SKM-1 (cell line): ENCODE results near the gene PBX1.

Experiments
- DNase-seq: peaks from one replicate; lab custom pipeline; 2025; ENCODE audit not compliant: unreplicated experiment; lab: John Stamatoyannopoulos, UW

The PBX1 gene

GRCh38 chr1:164693564-164694359 lies 134.8 kb downstream of the PBX1 start:
- DNase-seq, result no peak

- no peak for DNase-seq
Measured at GRCh38 chr1:164694505-164694904, 135.5 kb downstream of the PBX1 start.

GRCh38 chr1:164695956-164696665 lies 137.1 kb downstream of the PBX1 start:
- no peak for DNase-seq

- no peak for DNase-seq
Measured at GRCh38 chr1:164699815-164700491, 141.0 kb downstream of the PBX1 start.

- DNase-seq, result no peak
Measured at GRCh38 chr1:164700683-164701082, 141.7 kb downstream of the PBX1 start.

GRCh38 chr1:164701189-164701761 lies 142.3 kb downstream of the PBX1 start:
- no peak for DNase-seq

GRCh38 chr1:164702216-164702615 lies 143.2 kb downstream of the PBX1 start:
- DNase-seq, result no peak

- no peak for DNase-seq
Measured at GRCh38 chr1:164702664-164703063, 143.7 kb downstream of the PBX1 start.

- DNase-seq, result no peak
Measured at GRCh38 chr1:164703463-164703862, 144.5 kb downstream of the PBX1 start.

GRCh38 chr1:164703960-164704411 lies 145.0 kb downstream of the PBX1 start:
- DNase-seq, result no peak

GRCh38 chr1:164704954-164705353 lies 146.0 kb downstream of the PBX1 start:
- no peak for DNase-seq

GRCh38 chr1:164706606-164706987 lies 147.6 kb downstream of the PBX1 start:
- no peak for DNase-seq

- no peak for DNase-seq
Measured at GRCh38 chr1:164707868-164708331, 148.9 kb downstream of the PBX1 start.

GRCh38 chr1:164708596-164708995 lies 149.6 kb downstream of the PBX1 start:
- DNase-seq, result no peak

- no peak for DNase-seq
Measured at GRCh38 chr1:164709126-164709525, 150.1 kb downstream of the PBX1 start.

GRCh38 chr1:164709541-164710278 lies 150.7 kb downstream of the PBX1 start:
- DNase-seq, result no peak

GRCh38 chr1:164712131-164713036 lies 153.4 kb downstream of the PBX1 start:
- DNase-seq, result no peak

GRCh38 chr1:164713456-164714207 lies 154.6 kb downstream of the PBX1 start:
- DNase-seq, result no peak
